IMR-90 (cell line): Measurements from ENCODE around the gene HSPG2. TPM values are rescaled to one million over a fixed set of nuclear protein-coding genes. Genes with fewer than 3 reads are reported as not detected.

ENCODE experiments used
- ATAC-seq: fragments of 200-7000 bp; cut with Tn5 transposase; 2 replicates; pipeline ENCODE4 v1.9.1; 2020; ENCODE audit warnings: low read depth, mild to moderate bottlenecking, moderate library complexity
- BruUV-seq: library from RNA; stranded (reverse); fragments of 400-500 nt; replicated peaks from 2 replicates; lab custom pipeline; 2021; lab: Mats Ljungman, UMichigan
- CTCF ChIA-PET: fragments of 300-600 bp; formaldehyde crosslinking; extraction: SDS; loops from one replicate; lab custom pipeline; 2021; ENCODE audit warnings: antibody characterized with exemption; lab: Yijun Ruan, JAX
- POLR2A ChIA-PET: fragments of 300-600 bp; sonication (Branson Sonifier 250); formaldehyde crosslinking; loops from one replicate; lab custom pipeline; 2022; ENCODE audit warnings: antibody characterized with exemption; ENCODE audit not compliant: unreplicated experiment; lab: Charles Lee
- DNase-seq: peaks from one replicate; pipeline ENCODE4 v3.0.0; 2013
- H2AFZ ChIP-seq: replicated peaks from 2 replicates; pipeline ENCODE3; 2013; ENCODE audit warnings: low read length, mild to moderate bottlenecking; ENCODE audit not compliant: poor library complexity
- H2AK5ac ChIP-seq: 2 replicates; pipeline ENCODE4 v1.6.1; 2013; ENCODE audit warnings: low read depth, low read length, inconsistent platforms
- H2AK9ac ChIP-seq: replicated peaks from 2 replicates; pipeline ENCODE3; 2013; ENCODE audit warnings: mild to moderate bottlenecking, low read depth, low read length, moderate library complexity; ENCODE audit not compliant: poor library complexity
- H2BK120ac ChIP-seq: 2 replicates; pipeline ENCODE4 v1.6.1; 2013; ENCODE audit warnings: low read depth, low read length, inconsistent platforms
- H2BK15ac ChIP-seq: 3 replicates; pipeline ENCODE4 v1.6.1; 2013; ENCODE audit warnings: low read depth, low read length, inconsistent platforms
- H2BK20ac ChIP-seq: 2 replicates; pipeline ENCODE4 v1.6.1; 2013; ENCODE audit warnings: low read depth, mild to moderate bottlenecking, inconsistent platforms, low read length, moderate library complexity
- H2BK5ac ChIP-seq: 2 replicates; pipeline ENCODE4 v1.6.1; 2013; ENCODE audit warnings: mild to moderate bottlenecking, low read depth, low read length, inconsistent platforms; ENCODE audit not compliant: poor library complexity, severe bottlenecking
- H3K14ac ChIP-seq: replicated peaks from 2 replicates; pipeline ENCODE4 v1.6.1; 2013; ENCODE audit warnings: low read depth, low read length, inconsistent platforms
- H3K18ac ChIP-seq: 2 replicates; pipeline ENCODE4 v1.6.1; 2013; ENCODE audit warnings: low read depth, low read length, control low read depth
- H3K23ac ChIP-seq: 2 replicates; pipeline ENCODE4 v1.6.1; 2013; ENCODE audit warnings: low read depth, low read length, inconsistent platforms
- H3K27ac ChIP-seq: 2 replicates; pipeline ENCODE4 v1.5.1; 2013; ENCODE audit warnings: mild to moderate bottlenecking, control low read depth, low read length; ENCODE audit not compliant: insufficient read depth
- H3K27me3 ChIP-seq: 2 replicates; pipeline ENCODE4 v1.6.1; 2013; ENCODE audit warnings: low read length; ENCODE audit not compliant: control insufficient read depth, insufficient read depth
- H3K36me3 ChIP-seq: 2 replicates; pipeline ENCODE4 v1.6.1; 2013; ENCODE audit warnings: low read length, mixed read lengths; ENCODE audit not compliant: control insufficient read depth, insufficient read depth
- H3K4ac ChIP-seq: 2 replicates; pipeline ENCODE4 v1.6.1; 2013; ENCODE audit warnings: low read depth, low read length, inconsistent platforms
- H3K4me1 ChIP-seq: 2 replicates; pipeline ENCODE4 v1.6.1; 2013; ENCODE audit warnings: low read length, mixed read lengths; ENCODE audit not compliant: control insufficient read depth, insufficient read depth
- H3K4me2 ChIP-seq: 2 replicates; pipeline ENCODE4 v1.6.1; 2013; ENCODE audit warnings: low read depth, mild to moderate bottlenecking, control low read depth, low read length, moderate library complexity
- H3K4me3 ChIP-seq: 2 replicates; pipeline ENCODE4 v1.5.1; 2013; ENCODE audit warnings: low read depth, mild to moderate bottlenecking, control low read depth, low read length, moderate library complexity; ENCODE audit not compliant: insufficient read depth
- H3K56ac ChIP-seq: 2 replicates; pipeline ENCODE4 v1.6.1; 2013; ENCODE audit warnings: low read length, inconsistent platforms; ENCODE audit not compliant: insufficient read depth; ENCODE audit errors: extremely low read depth
- H3K79me1 ChIP-seq, 2 experiments: 2 replicates each; pipeline ENCODE4 v1.6.1; 2013; ENCODE audit warnings: low read length in 2 of 2, inconsistent platforms in 1 of 2, low read depth in 1 of 2
- H3K9ac ChIP-seq: 2 replicates; pipeline ENCODE4 v1.6.1; 2013; ENCODE audit warnings: low read depth, low read length, control low read depth
- H3K9me1 ChIP-seq: 2 replicates; pipeline ENCODE4 v1.6.1; 2013; ENCODE audit warnings: low read length, inconsistent platforms; ENCODE audit not compliant: insufficient read depth
- H3K9me3 ChIP-seq: 2 replicates; pipeline ENCODE4 v1.6.1; 2013; ENCODE audit warnings: low read length; ENCODE audit not compliant: control insufficient read depth, insufficient read depth
- H4K20me1 ChIP-seq: 2 replicates; pipeline ENCODE4 v1.6.1; 2013; ENCODE audit warnings: low read length, inconsistent platforms; ENCODE audit not compliant: insufficient read depth
- H4K5ac ChIP-seq: 2 replicates; pipeline ENCODE4 v1.6.1; 2013; ENCODE audit warnings: mild to moderate bottlenecking, low read depth, low read length, control low read depth
- H4K8ac ChIP-seq, 2 experiments: 2 replicates each; pipeline ENCODE4 v1.6.1; 2013; ENCODE audit warnings: low read depth in 2 of 2, low read length in 2 of 2, control low read depth in 1 of 2, inconsistent platforms in 1 of 2
- H4K91ac ChIP-seq: 2 replicates; pipeline ENCODE4 v1.6.1; 2013; ENCODE audit warnings: low read depth, low read length, inconsistent platforms; ENCODE audit not compliant: insufficient read depth
- MAFK ChIP-seq: IDR thresholded peaks from 2 replicates; pipeline ENCODE4 v1.6.1; 2012; ENCODE audit warnings: low read depth, low read length, improper control_type of control experiment
- POLR2A ChIP-seq: IDR thresholded peaks from 2 replicates; pipeline ENCODE4 v1.6.1; 2012; ENCODE audit warnings: mild to moderate bottlenecking, low read depth, low read length
- RAD21 ChIP-seq: IDR thresholded peaks from 2 replicates; pipeline ENCODE4 v1.6.1; 2012; ENCODE audit warnings: low read length, improper control_type of control experiment
- RFX5 ChIP-seq: IDR thresholded peaks from 2 replicates; pipeline ENCODE4 v1.8.0; 2012; ENCODE audit warnings: low read depth, mild to moderate bottlenecking, low read length, moderate library complexity
- SMC3 ChIP-seq: fragments of 150-350 bp; IDR thresholded peaks from 2 replicates; pipeline ENCODE4 v1.6.1; 2016; ENCODE audit warnings: low read depth, mild to moderate bottlenecking, antibody characterized with exemption, low read length, moderate library complexity
- WGBS, 2 experiments: methylation state at CpG; one replicate each; pipeline versions ENCODE4 v1.1.5 to v1.1.7; 2013; ENCODE audit warnings: missing lambda C conversion rate in 2 of 2; ENCODE audit not compliant: insufficient read length in 1 of 2; ENCODE audit errors: extremely low coverage in 2 of 2; 5-methylcytosine and 5-hydroxymethylcytosine counted together
- dilution Hi-C: fragments of 300-500 bp; cut with HindIII; formaldehyde crosslinking; loops from one replicate; pipeline ENCODE4 v1.14.3; 2018; ENCODE audit warnings: low sequenced_read_pairs; ENCODE audit not compliant: unreplicated experiment
- in situ Hi-C: fragments of 300-500 bp; cut with MboI; formaldehyde crosslinking; loops from 3 replicates; pipeline ENCODE4 v1.14.3; 2019; ENCODE audit warnings: low sequenced_read_pairs, inconsistent platforms, mixed read lengths
- intact Hi-C: fragments of 100-400 bp; cut with micrococcal nuclease; formaldehyde crosslinking; loops from 2 replicates; pipeline ENCODE4 v1.10.0; 2022
- polyA plus RNA-seq, 3 experiments: library from polyadenylated mRNA; depleted of rRNA; stranded (reverse); fragments of >200 nt; gene quantifications; 2 replicates each; pipeline ENCODE4 v1.2.3, GENCODE V29; 2012; ENCODE audit warnings: low replicate concordance in 1 of 3
- total RNA-seq: library from RNA; depleted of rRNA; stranded (reverse); fragments of >200 nt; gene quantifications from 2 replicates; pipeline ENCODE4 v1.2.3, GENCODE V29; 2012
- TF ChIP-seq, protein P1 (sequence below): conservative IDR thresholded peaks from 2 replicates; pipeline ENCODE4 v1.5.1; 2012; ENCODE audit warnings: mild to moderate bottlenecking, low read depth, low read length, improper control_type of control experiment

Gene HSPG2
- total and polyA plus RNA-seq, 2 of the 4 experiments (the other 2 are of a cell fraction) = 15.8 to 94.0 TPM

DNA sequence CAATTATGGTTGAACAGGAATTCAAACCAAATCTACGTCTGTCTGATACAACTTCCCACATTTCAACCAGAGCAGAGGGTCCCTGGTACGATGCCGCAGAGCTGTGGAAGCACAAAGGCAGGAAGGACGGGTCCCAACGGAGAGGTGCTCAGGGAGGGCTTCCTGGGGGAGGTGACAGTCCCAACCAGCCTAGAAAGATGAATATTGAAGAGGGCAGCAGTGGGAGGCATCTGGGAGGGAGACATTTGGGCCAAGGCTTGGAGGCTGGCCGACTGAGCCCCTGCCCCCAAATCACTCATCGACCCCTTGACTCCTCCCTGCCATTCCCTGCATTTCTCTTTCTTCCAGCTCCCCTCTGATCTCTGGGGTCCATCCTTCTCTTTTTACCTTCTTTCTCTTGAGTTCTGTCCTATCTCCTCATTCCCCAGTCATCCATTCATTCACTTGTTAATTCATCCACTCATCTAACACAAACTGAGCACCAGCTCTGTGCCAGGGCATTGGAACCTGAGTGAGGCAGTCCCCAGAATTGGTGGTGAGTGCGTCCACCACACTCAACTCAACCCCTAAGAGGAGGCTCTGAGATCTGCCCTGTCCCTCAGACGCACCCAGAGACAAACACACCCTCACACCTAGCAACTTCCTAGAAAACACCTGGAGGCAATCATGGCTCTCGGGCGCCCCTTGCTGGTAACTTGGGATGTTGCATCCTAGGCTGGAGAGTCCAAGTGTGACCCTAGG, 26.5 kb upstream of the HSPG2 start:
- H3K18ac ChIP-seq = no peak overlapping the region

More for the DNA sequence above, 26.5 kb upstream of the HSPG2 start:
- Histone ChIP-seq H3K36me3 (no peaks in the 10 kb centered on the region), H2AK5ac (peak overlapping the region; percentile 96), H2BK20ac (peak overlapping the region; percentile 80), H2AK9ac (peak overlapping the region; percentile 87), H3K56ac (no peak overlapping the region), H2AFZ (peak overlapping the region; percentile 88), H4K5ac (no peak overlapping the region), H3K27me3 (no peaks in the 10 kb centered on the region), H3K9ac (no peak overlapping the region), H3K4me2 (no peak overlapping the region), H3K4me1 (peaks cover 3% of the 10 kb centered on the region; the same call in 1 of the 2 replicates), H3K79me1 (no peaks in the 10 kb centered on the region), H3K4ac (peak overlapping the region; percentile 87), H4K8ac (peak overlapping the region in 1 of 2 experiments; percentile 48; a peak in 1 of 4 replicates), H2BK120ac (no peak overlapping the region), H3K9me3 (no peaks in the 10 kb centered on the region), H3K4me3 (no peak overlapping the region), H4K20me1 (no peaks in the 10 kb centered on the region), H3K27ac (no peak overlapping the region), H2BK15ac (peak overlapping the region; percentile 47; the same call in 1 of the 3 replicates), H4K91ac (no peak overlapping the region), H2BK5ac (no peak overlapping the region), H3K9me1 (peaks cover 5% of the 10 kb centered on the region), H3K23ac (peak overlapping the region; percentile 60; the same call in 1 of the 2 replicates), H3K14ac (no peak overlapping the region; the same call in 1 of the 2 replicates)
- in situ Hi-C loops = loop anchor here (25.0 kb wide), 1 partner anchor 251 kb away; no protein-coding TSS in a partner anchor
- intact Hi-C loops = loop anchor here (2.0 to 10.0 kb wide), 3 partner anchors 46 to 259 kb away; no protein-coding TSS in a partner anchor
- no TSS peak for BruUV-seq
- 0% methylated on average over 2 of the region's 11 CpGs; no CpG with 5 or more reads in 1 of the 2 experiments for WGBS, 2 experiments
- peak; percentile 93 for TF ChIP-seq RAD21
- no peak for TF ChIP-seq MAFK
- TF ChIP-seq POLR2A = peak; percentile 30; the same call in 1 of the 2 replicates
- peak; percentile 89 for TF ChIP-seq SMC3
- no peak for TF ChIP-seq RFX5
- TF ChIP-seq, protein P1, sequence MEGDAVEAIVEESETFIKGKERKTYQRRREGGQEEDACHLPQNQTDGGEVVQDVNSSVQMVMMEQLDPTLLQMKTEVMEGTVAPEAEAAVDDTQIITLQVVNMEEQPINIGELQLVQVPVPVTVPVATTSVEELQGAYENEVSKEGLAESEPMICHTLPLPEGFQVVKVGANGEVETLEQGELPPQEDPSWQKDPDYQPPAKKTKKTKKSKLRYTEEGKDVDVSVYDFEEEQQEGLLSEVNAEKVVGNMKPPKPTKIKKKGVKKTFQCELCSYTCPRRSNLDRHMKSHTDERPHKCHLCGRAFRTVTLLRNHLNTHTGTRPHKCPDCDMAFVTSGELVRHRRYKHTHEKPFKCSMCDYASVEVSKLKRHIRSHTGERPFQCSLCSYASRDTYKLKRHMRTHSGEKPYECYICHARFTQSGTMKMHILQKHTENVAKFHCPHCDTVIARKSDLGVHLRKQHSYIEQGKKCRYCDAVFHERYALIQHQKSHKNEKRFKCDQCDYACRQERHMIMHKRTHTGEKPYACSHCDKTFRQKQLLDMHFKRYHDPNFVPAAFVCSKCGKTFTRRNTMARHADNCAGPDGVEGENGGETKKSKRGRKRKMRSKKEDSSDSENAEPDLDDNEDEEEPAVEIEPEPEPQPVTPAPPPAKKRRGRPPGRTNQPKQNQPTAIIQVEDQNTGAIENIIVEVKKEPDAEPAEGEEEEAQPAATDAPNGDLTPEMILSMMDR = peak; percentile 84
- DNase-seq = peak; percentile 57
- peak; percentile 88 for ATAC-seq
- CTCF ChIA-PET = interaction anchor here (0.6 to 0.7 kb wide), 4 partner anchors 180 to 243 kb away, joined by 3 to 4 read pairs (median 4); no protein-coding TSS in a partner anchor
- POLR2A ChIA-PET = no interaction called here
- dilution Hi-C loops = no loop called here
